CD14-positive monocyte (primary cell): ENCODE data around the gene PPP2R1B. TPM values are rescaled to one million over a fixed set of nuclear protein-coding genes. Genes with fewer than 3 reads are reported as not detected.

Experiments
- DNase-seq, 3 donors: peaks; one replicate each; pipeline ENCODE4 v3.0.0-alpha.2; 2011 to 2022
- H2AFZ ChIP-seq: 2 replicates; pipeline ENCODE4 v1.6.0; 2012; ENCODE audit warnings: mild to moderate bottlenecking, low read depth, low read length, inconsistent platforms; ENCODE audit not compliant: insufficient read depth, poor library complexity, severe bottlenecking
- H3K27ac ChIP-seq, 2 donors: 1 replicate in 1 of 2; 2 replicates in 1 of 2; pipeline ENCODE4 v1.5.1; 2012 to 2013; ENCODE audit warnings: low read length in 2 of 2, control low read depth in 1 of 2, inconsistent platforms in 1 of 2, low read depth in 1 of 2, mild to moderate bottlenecking in 1 of 2
- H3K27me3 ChIP-seq, 2 donors: one replicate each; pipeline versions ENCODE4 v1.6.0 to v1.6.1; 2011 to 2013; ENCODE audit warnings: low read length in 2 of 2; ENCODE audit not compliant: control insufficient read depth in 2 of 2, insufficient read depth in 2 of 2
- H3K36me3 ChIP-seq, 2 donors: replicated peaks in 1 of 2; 1 replicate in 1 of 2; 2 replicates in 1 of 2; pipeline versions ENCODE4 v1.5.1 to v1.6.1; 2012 to 2013; ENCODE audit warnings: low read length in 2 of 2, control low read depth in 1 of 2, inconsistent platforms in 1 of 2, mild to moderate bottlenecking in 1 of 2; ENCODE audit not compliant: insufficient read depth in 2 of 2, control insufficient read depth in 1 of 2
- H3K4me1 ChIP-seq, 2 donors: 1 replicate in 1 of 2; 2 replicates in 1 of 2; pipeline versions ENCODE4 v1.5.1 to v1.6.1; 2012 to 2013; ENCODE audit warnings: low read length in 2 of 2, control low read depth in 1 of 2, inconsistent platforms in 1 of 2, mild to moderate bottlenecking in 1 of 2, moderate library complexity in 1 of 2; ENCODE audit not compliant: insufficient read depth in 2 of 2, control insufficient read depth in 1 of 2
- H3K4me2 ChIP-seq: replicated peaks from 2 replicates; pipeline ENCODE3; 2012; ENCODE audit warnings: low read length, moderate library complexity, mild to moderate bottlenecking; ENCODE audit not compliant: poor library complexity, severe bottlenecking; ENCODE audit errors: extremely low read depth
- H3K4me3 ChIP-seq, 3 experiments: fragments of 200-600 bp in 1 of 3; sonication (generic) in 1 of 3; replicated peaks in 1 of 3; 1 replicate in 2 of 3; 2 replicates in 1 of 3; pipeline ENCODE4 v1.5.1; 2011 to 2013; ENCODE audit warnings: low read length in 3 of 3, mild to moderate bottlenecking in 3 of 3, control low read depth in 2 of 3, low read depth in 2 of 3, inconsistent platforms in 1 of 3, moderate library complexity in 1 of 3
- H3K79me2 ChIP-seq: 2 replicates; pipeline ENCODE4 v1.6.0; 2012; ENCODE audit warnings: mild to moderate bottlenecking, control low read depth, inconsistent platforms, low read length, moderate library complexity; ENCODE audit not compliant: insufficient read depth
- H3K9ac ChIP-seq: 2 replicates; pipeline ENCODE4 v1.6.0; 2017; ENCODE audit warnings: low read length, mild to moderate bottlenecking; ENCODE audit not compliant: insufficient read depth, poor library complexity, severe bottlenecking
- H3K9me3 ChIP-seq, 2 donors: replicated peaks in 1 of 2; 1 replicate in 1 of 2; 2 replicates in 1 of 2; pipeline versions ENCODE4 v1.5.1 to v1.6.1; 2012 to 2013; ENCODE audit warnings: low read length in 2 of 2, control low read depth in 1 of 2; ENCODE audit not compliant: control insufficient read depth in 1 of 2, insufficient read depth in 1 of 2
- H4K20me1 ChIP-seq: 2 replicates; pipeline ENCODE4 v1.6.0; 2012; ENCODE audit warnings: mild to moderate bottlenecking, low read length, control low read depth, moderate library complexity; ENCODE audit not compliant: insufficient read depth
- H3K27ac Mint-ChIP-seq, 7 donors: one replicate each; pipeline ENCODE4 v1.8.0; 2020; ENCODE audit warnings: mild to moderate bottlenecking in 7 of 7, mixed read lengths in 7 of 7, moderate library complexity in 6 of 7, inconsistent platforms in 2 of 7
- H3K27me3 Mint-ChIP-seq, 3 donors: one replicate each; pipeline ENCODE4 v1.8.0; 2021 to 2022; ENCODE audit warnings: low read depth in 3 of 3, mild to moderate bottlenecking in 3 of 3, mixed read lengths in 3 of 3, moderate library complexity in 3 of 3, inconsistent platforms in 1 of 3
- H3K36me3 Mint-ChIP-seq, 2 donors: one replicate each; pipeline ENCODE4 v1.8.0; 2020; ENCODE audit warnings: mixed read lengths in 2 of 2, inconsistent platforms in 1 of 2, mild to moderate bottlenecking in 1 of 2
- H3K4me1 Mint-ChIP-seq: one replicate; pipeline ENCODE4 v1.8.0; 2020; ENCODE audit warnings: mild to moderate bottlenecking, mixed read lengths
- H3K4me3 Mint-ChIP-seq, 2 donors: one replicate each; pipeline ENCODE4 v1.8.0; 2020; ENCODE audit warnings: mild to moderate bottlenecking in 2 of 2, mixed read lengths in 2 of 2, moderate library complexity in 1 of 2
- H3K9me3 Mint-ChIP-seq, 7 donors: one replicate each; pipeline ENCODE4 v1.8.0; 2020 to 2022; ENCODE audit warnings: mixed read lengths in 7 of 7, mild to moderate bottlenecking in 6 of 7, moderate library complexity in 6 of 7, inconsistent platforms in 2 of 7
- WGBS: methylation state at CpG from one replicate; pipeline ENCODE4 v1.1.5; 2013; ENCODE audit warnings: missing lambda C conversion rate; ENCODE audit not compliant: insufficient coverage; 5-methylcytosine and 5-hydroxymethylcytosine counted together
- intact Hi-C, 2 donors: fragments of 100-400 bp; cut with micrococcal nuclease; formaldehyde crosslinking; loops; one replicate each; pipeline versions ENCODE4 v1.15.0 to v1.15.1; 2023
- polyA plus RNA-seq, 3 donors: library from polyadenylated mRNA; depleted of rRNA in 1 of 3; unstranded in 2 of 3; stranded (reverse) in 1 of 3; fragments of 300-500 nt in 2 of 3; fragments of >200 nt in 1 of 3; fragmentation: Illumina TruSeq in 2 of 3; gene quantifications; 1 replicate in 2 of 3; 2 replicates in 1 of 3; pipeline ENCODE4 v1.2.3, GENCODE V29; 2012 to 2021
- TF ChIP-seq, protein P1 (sequence below): fragments of 200-600 bp; IDR thresholded peaks from one replicate; pipeline ENCODE4 v1.8.0; 2022; ENCODE audit warnings: antibody characterized with exemption, mild to moderate bottlenecking

PPP2R1B gene
- polyA plus RNA-seq, 3 donors, result 5.4 to 16.9 (median 11.2) TPM

DNA sequence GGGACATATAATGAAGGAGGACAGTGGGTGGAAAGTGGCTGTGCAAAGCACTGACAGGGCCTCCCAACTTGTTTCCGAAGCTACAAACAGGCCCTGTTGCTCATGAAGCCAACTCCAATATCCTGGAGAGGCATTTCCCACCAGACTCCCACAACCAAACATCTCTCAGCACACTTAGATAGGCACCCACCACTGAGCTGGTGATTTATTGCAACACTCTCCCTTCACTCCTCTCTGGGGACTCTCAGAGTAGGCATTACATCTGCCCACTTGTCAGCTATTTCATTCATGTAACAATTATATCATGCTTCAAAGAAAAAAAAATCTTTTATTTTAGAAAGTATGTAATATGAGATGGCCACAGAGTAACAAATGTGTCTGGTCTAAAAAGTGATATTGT, 32.1 kb upstream of the PPP2R1B start:
- Mint-ChIP-seq H3K4me3 (no peak overlapping the region), H3K27ac (no peak overlapping the region), H3K36me3 (peaks cover 43 to 63% of the 10 kb centered on the region in 2 donors), H3K27me3 (no peaks in the 10 kb centered on the region), H3K9me3 (peaks cover 15 to 35% (median 28%) of the 10 kb centered on the region in 7 donors), H3K4me1 (peaks cover 7% of the 10 kb centered on the region)
- H2AFZ ChIP-seq, result no peak overlapping the region
- no peaks in the 10 kb centered on the region for H3K79me2 ChIP-seq
- 100% methylated on average over 1 of the region's 1 CpG for WGBS
- no peaks in the 10 kb centered on the region for H4K20me1 ChIP-seq
- H3K36me3 ChIP-seq, result peaks cover 3 to 56% of the 10 kb centered on the region in 2 donors
- H3K9me3 ChIP-seq, result peaks cover 17 to 21% of the 10 kb centered on the region in 2 donors
- TF ChIP-seq, protein P1, sequence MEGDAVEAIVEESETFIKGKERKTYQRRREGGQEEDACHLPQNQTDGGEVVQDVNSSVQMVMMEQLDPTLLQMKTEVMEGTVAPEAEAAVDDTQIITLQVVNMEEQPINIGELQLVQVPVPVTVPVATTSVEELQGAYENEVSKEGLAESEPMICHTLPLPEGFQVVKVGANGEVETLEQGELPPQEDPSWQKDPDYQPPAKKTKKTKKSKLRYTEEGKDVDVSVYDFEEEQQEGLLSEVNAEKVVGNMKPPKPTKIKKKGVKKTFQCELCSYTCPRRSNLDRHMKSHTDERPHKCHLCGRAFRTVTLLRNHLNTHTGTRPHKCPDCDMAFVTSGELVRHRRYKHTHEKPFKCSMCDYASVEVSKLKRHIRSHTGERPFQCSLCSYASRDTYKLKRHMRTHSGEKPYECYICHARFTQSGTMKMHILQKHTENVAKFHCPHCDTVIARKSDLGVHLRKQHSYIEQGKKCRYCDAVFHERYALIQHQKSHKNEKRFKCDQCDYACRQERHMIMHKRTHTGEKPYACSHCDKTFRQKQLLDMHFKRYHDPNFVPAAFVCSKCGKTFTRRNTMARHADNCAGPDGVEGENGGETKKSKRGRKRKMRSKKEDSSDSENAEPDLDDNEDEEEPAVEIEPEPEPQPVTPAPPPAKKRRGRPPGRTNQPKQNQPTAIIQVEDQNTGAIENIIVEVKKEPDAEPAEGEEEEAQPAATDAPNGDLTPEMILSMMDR, result no peak
- no peak overlapping the region for H3K27ac ChIP-seq
- no peak overlapping the region for H3K4me3 ChIP-seq
- H3K27me3 ChIP-seq, result no peaks in the 10 kb centered on the region
- no peak overlapping the region for H3K9ac ChIP-seq
- intact Hi-C loops, result no loop called here
- H3K4me1 ChIP-seq, result peaks cover 3 to 8% of the 10 kb centered on the region in 2 donors
- no peak for DNase-seq
- no peak overlapping the region for H3K4me2 ChIP-seq

DNA sequence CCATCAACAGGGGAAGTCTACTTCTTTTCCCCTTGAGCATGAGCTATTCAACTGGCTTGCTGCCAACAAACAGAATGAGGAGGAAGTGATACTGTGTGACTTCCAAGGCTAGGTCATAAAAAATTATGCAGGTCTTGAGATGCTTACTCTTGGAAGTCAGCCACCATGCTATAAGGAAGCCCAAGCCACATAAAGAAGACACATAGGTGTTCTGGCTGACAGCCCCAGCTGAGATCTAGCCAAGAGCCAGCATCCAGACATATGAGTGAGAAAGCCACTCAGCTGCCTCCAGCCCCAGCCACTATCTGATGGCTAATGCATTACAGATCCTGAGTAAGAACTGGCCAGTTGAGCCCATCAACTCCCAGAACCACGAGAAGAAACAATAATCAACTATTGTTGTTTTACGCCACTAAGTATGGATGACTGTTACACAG, 31.0 kb upstream of the PPP2R1B start:
- intact Hi-C loops, result no loop called here
- H3K4me1 Mint-ChIP-seq, result peaks cover 7% of the 10 kb centered on the region
- no peaks in the 10 kb centered on the region for H3K27me3 Mint-ChIP-seq
- Histone ChIP-seq H3K9ac (no peak overlapping the region), H3K4me2 (no peak overlapping the region), H3K4me1 (peaks cover 3 to 8% of the 10 kb centered on the region in 2 donors), H3K9me3 (peaks cover 17 to 21% of the 10 kb centered on the region in 2 donors), H3K27ac (peak overlapping the region in 1 of 2 donors; percentile 40), H4K20me1 (no peaks in the 10 kb centered on the region), H3K27me3 (no peaks in the 10 kb centered on the region), H2AFZ (no peak overlapping the region), H3K36me3 (peaks cover 3 to 46% of the 10 kb centered on the region in 2 donors), H3K4me3 (no peak overlapping the region), H3K79me2 (no peaks in the 10 kb centered on the region)
- peaks cover 37 to 54% of the 10 kb centered on the region in 2 donors for H3K36me3 Mint-ChIP-seq
- H3K9me3 Mint-ChIP-seq, result peaks cover 15 to 35% (median 28%) of the 10 kb centered on the region in 7 donors
- no CpG with 5 or more reads among the region's 2 CpGs for WGBS
- peak overlapping the region in 1 of 7 donors; percentile 55 for H3K27ac Mint-ChIP-seq
- no peak overlapping the region for H3K4me3 Mint-ChIP-seq
- peak; percentile 49 to 55 (median 55) for DNase-seq
- TF ChIP-seq, protein P1, result no peak
